Stimulated activated effector memory CD8-positive, alpha-beta T cell treated with anti-CD3 and anti-CD28 coated beads, Interleukin-12 subunit alpha, Interleukin-12 subunit beta, amount 100 ng/mL, for 72 hours (primary cell): ENCODE measurements around the gene TRH.

Source experiments
- ATAC-seq: fragments of 150-1000 bp; cut with Tn5 transposase; 2 replicates; pipeline ENCODE4 v1.10.0; 2021
- DNase-seq, 2 donors: peaks; one replicate each; pipeline ENCODE4 v3.0.0; 2021 to 2022; ENCODE audit warnings: low spot score in 2 of 2
- H3K27ac Mint-ChIP-seq: one replicate; pipeline ENCODE4 v1.8.0; 2022; ENCODE audit warnings: mild to moderate bottlenecking, mixed read lengths
- H3K36me3 Mint-ChIP-seq: one replicate; pipeline ENCODE4 v1.8.0; 2022; ENCODE audit warnings: mild to moderate bottlenecking, mixed read lengths
- H3K4me1 Mint-ChIP-seq: one replicate; pipeline ENCODE4 v1.8.0; 2022; ENCODE audit warnings: mixed read lengths
- H3K4me3 Mint-ChIP-seq: one replicate; pipeline ENCODE4 v1.8.0; 2022; ENCODE audit warnings: mild to moderate bottlenecking, mixed read lengths
- H3K9me3 Mint-ChIP-seq: one replicate; pipeline ENCODE4 v1.8.0; 2022; ENCODE audit warnings: mixed read lengths

TRH gene

DNA sequence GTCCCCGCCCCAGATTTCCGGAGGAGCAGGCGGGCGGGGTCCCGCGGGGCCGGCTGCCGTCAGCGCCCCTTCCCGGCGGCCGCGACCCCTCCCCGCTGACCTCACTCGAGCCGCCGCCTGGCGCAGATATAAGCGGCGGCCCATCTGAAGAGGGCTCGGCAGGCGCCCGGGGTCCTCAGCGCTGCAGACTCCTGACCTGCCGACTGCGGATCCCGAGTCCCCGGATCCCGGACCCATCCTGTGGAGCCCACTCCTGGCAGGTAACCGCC lies at the start of gene TRH:
TRH (plus strand) TSS at position 157 of the 269 bp plus-strand sequence. CDS start 1,097 bp downstream, outside the sequence.
- peaks cover 12% of the 10 kb centered on the region for H3K4me1 Mint-ChIP-seq
- peak within 1 kb of the TSS; percentile 56 for H3K4me3 Mint-ChIP-seq
- ATAC-seq (no peak), DNase-seq (no peak)
- H3K9me3 Mint-ChIP-seq: no peaks in the 10 kb centered on the region
- no peak within 1 kb of the TSS for H3K27ac Mint-ChIP-seq
- no peaks in the 10 kb centered on the region for H3K36me3 Mint-ChIP-seq

DNA sequence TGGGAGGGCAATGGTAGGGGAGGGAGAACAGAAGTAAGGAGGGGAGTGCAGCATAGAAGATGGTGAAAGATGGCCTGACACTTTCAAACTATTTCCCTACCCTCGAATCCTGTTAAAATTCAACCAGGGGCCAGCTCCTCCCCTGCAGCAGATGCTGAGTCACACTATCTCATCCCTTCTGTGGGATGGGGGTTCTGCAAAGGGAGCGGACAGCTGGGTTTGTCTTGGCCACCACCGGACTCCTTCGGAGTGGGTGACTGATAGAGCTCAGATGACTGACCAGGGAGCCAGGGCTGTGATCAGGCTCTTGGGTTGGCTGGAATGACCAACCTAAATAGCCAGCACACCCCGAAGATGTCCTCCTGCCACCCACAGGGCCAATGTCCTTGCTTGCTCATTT lies 47.4 kb upstream of the TRH start:
- no peak for ATAC-seq
- Mint-ChIP-seq H3K4me3 (no peak overlapping the region), H3K36me3 (no peaks in the 10 kb centered on the region), H3K27ac (no peak overlapping the region), H3K4me1 (no peaks in the 10 kb centered on the region), H3K9me3 (peaks cover 10% of the 10 kb centered on the region)
- no peak for DNase-seq

DNA sequence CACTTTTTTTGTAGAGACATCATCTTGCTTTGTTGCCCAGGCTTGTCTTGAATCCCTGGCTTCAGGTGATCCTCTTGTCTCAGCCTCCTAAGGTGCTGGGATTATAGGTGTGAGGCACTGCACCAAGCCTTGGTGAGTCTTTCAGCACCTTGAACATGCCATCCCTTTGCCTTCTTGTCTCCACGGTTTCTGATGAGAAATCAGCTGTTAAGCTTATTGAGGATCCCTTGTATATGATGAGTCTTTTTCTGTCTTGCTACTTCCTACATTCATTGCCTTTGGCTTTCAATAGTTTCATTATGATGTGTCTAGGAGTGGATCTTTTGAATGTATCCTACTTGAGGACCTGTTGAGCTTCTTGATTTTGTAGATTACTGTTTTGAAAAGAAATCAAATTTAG lies 45.1 kb upstream of the TRH start:
- no peak overlapping the region for H3K27ac Mint-ChIP-seq
- H3K9me3 Mint-ChIP-seq: peaks cover 10% of the 10 kb centered on the region
- DNase-seq (no peak), ATAC-seq (no peak)
- no peak overlapping the region for H3K4me3 Mint-ChIP-seq
- no peaks in the 10 kb centered on the region for H3K4me1 Mint-ChIP-seq
- H3K36me3 Mint-ChIP-seq: no peaks in the 10 kb centered on the region

- Mint-ChIP-seq H3K27ac (no peak overlapping the region), H3K9me3 (peaks cover 6% of the 10 kb centered on the region), H3K4me1 (peaks cover 12% of the 10 kb centered on the region)
Observed at GRCh38 chr3:129933471-129933870, 41.0 kb upstream of the TRH start.

DNA sequence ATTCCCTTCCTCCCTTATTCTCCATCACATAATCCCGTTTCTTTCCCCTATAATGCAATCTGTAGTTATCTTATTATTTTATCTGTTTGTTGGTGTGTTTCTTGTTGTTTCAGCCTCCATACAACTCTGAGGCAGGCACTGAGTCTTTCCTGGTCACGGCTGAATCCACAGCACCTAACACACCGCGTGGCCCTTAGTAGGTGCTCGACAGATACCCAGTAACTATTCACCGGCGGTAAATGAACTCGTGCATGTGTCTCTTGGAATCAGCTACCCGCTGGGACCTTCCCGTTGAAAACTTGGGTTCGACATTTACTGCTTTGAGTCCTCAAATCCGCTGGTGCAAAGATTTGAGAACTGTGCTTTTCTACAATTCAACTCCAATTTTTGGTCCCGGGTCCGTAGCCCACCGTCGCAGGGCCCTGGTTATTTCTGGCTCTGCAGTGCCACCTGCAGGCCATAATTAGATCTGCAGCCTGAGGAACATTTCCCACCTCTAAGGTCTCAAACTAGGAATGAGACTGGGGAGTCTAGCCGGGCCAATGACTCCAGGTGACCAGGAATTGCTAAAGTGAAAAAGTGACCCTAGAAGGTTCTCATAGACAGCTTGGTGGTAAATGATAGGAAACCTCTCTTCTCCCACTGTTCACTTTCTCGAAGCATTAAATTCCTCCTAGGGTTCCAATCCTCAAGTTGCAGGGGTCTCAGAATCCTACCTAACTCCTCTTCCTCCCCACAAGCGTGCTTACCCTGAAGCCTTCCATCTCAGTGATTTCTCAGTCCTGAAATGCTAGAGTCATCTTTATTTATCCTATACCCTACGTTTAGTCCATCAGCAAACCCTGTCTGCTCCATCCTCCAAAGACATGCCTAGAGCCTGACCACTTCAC lies 40.0 kb upstream of the TRH start:
- ATAC-seq (no peak), DNase-seq (peak in 1 of 2 donors; percentile 55)
- Mint-ChIP-seq H3K9me3 (peaks cover 4% of the 10 kb centered on the region), H3K4me3 (no peak overlapping the region), H3K27ac (no peak overlapping the region), H3K4me1 (peaks cover 12% of the 10 kb centered on the region), H3K36me3 (no peaks in the 10 kb centered on the region)

More at GRCh38 chr3:129933471-129933870, 41.0 kb upstream of the TRH start:
- DNase-seq: no peak
- H3K36me3 Mint-ChIP-seq: no peaks in the 10 kb centered on the region
- no peak overlapping the region for H3K4me3 Mint-ChIP-seq
- no peak for ATAC-seq

GRCh38 chr3:129936757-129937156 lies 37.8 kb upstream of the TRH start:
- ATAC-seq (peak; percentile 69), DNase-seq (peak in 1 of 2 donors; percentile 50)
- Mint-ChIP-seq H3K36me3 (no peaks in the 10 kb centered on the region), H3K4me1 (peaks cover 12% of the 10 kb centered on the region), H3K27ac (no peak overlapping the region), H3K9me3 (no peaks in the 10 kb centered on the region), H3K4me3 (peak overlapping the region; percentile 56)

GRCh38 chr3:129937717-129938116 lies 36.8 kb upstream of the TRH start:
- H3K4me3 Mint-ChIP-seq: no peak overlapping the region
- no peak for DNase-seq
- no peaks in the 10 kb centered on the region for H3K36me3 Mint-ChIP-seq
- ATAC-seq: no peak
- no peaks in the 10 kb centered on the region for H3K9me3 Mint-ChIP-seq
- peaks cover 19% of the 10 kb centered on the region for H3K4me1 Mint-ChIP-seq
- H3K27ac Mint-ChIP-seq: no peak overlapping the region

DNA sequence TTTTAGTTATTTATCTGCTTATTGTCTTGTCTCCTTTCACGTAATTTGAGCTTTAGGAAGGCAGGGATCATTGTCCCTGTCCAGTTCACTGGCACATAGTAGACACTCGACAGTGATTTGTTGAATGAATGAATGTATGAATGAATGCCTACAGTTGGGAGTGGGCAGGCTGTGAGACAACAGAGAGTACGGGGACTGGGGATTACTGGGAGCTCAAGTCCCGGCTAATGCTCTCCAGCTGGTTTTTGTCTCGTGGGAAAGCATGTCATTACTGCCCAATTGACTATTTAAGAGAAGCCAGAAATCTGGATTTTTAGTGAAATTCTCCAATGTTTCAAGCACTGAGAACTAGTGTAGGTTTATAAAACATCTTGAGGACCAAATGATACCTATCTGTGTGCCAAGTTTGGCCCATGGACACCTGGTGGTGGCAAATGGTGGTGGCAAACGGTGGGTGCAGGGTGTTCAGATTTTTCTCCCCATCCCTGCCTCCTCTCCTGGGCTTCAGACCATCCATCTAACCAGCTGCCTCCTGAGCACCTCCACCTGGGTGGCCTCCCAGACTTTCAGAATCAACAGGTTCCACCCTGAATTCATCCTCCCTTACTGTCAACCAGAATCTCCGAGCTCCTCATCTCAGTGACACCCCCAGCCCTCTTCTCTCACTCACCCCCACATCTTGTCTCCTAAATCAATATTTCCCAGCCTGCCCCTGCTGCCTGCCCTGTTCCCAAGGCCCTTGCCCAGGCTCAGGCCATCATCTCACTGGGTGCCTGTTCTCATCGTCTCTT lies 36.2 kb upstream of the TRH start:
- Mint-ChIP-seq H3K9me3 (no peaks in the 10 kb centered on the region), H3K4me1 (peaks cover 19% of the 10 kb centered on the region), H3K27ac (no peak overlapping the region), H3K36me3 (no peaks in the 10 kb centered on the region), H3K4me3 (no peak overlapping the region)
- ATAC-seq (no peak), DNase-seq (no peak)

GRCh38 chr3:129940086-129940485 lies 34.4 kb upstream of the TRH start:
- Mint-ChIP-seq H3K27ac (no peak overlapping the region), H3K4me3 (no peak overlapping the region), H3K36me3 (no peaks in the 10 kb centered on the region), H3K4me1 (peaks cover 19% of the 10 kb centered on the region), H3K9me3 (no peaks in the 10 kb centered on the region)
- no peak for DNase-seq
- no peak for ATAC-seq

- ATAC-seq (peak; percentile 65), DNase-seq (peak; percentile 13 to 69)
- Mint-ChIP-seq H3K4me3 (no peak overlapping the region), H3K36me3 (no peaks in the 10 kb centered on the region), H3K9me3 (no peaks in the 10 kb centered on the region), H3K4me1 (peaks cover 13% of the 10 kb centered on the region), H3K27ac (no peak overlapping the region)
Observed at GRCh38 chr3:129942296-129942695, 32.2 kb upstream of the TRH start.

- Mint-ChIP-seq H3K9me3 (no peaks in the 10 kb centered on the region), H3K4me1 (peaks cover 8% of the 10 kb centered on the region), H3K4me3 (no peak overlapping the region), H3K27ac (no peak overlapping the region), H3K36me3 (no peaks in the 10 kb centered on the region)
- ATAC-seq (no peak), DNase-seq (no peak)
Observed at GRCh38 chr3:129943020-129943419, 31.5 kb upstream of the TRH start.

- ATAC-seq (no peak), DNase-seq (no peak)
- H3K4me1 Mint-ChIP-seq: peaks cover 7% of the 10 kb centered on the region
- no peaks in the 10 kb centered on the region for H3K9me3 Mint-ChIP-seq
- no peak overlapping the region for H3K27ac Mint-ChIP-seq
- no peak overlapping the region for H3K4me3 Mint-ChIP-seq
- no peaks in the 10 kb centered on the region for H3K36me3 Mint-ChIP-seq
Observed at GRCh38 chr3:129944709-129945108, 29.8 kb upstream of the TRH start.

- H3K36me3 Mint-ChIP-seq: no peaks in the 10 kb centered on the region
Observed at GRCh38 chr3:129947538-129948240, 26.8 kb upstream of the TRH start.

DNA sequence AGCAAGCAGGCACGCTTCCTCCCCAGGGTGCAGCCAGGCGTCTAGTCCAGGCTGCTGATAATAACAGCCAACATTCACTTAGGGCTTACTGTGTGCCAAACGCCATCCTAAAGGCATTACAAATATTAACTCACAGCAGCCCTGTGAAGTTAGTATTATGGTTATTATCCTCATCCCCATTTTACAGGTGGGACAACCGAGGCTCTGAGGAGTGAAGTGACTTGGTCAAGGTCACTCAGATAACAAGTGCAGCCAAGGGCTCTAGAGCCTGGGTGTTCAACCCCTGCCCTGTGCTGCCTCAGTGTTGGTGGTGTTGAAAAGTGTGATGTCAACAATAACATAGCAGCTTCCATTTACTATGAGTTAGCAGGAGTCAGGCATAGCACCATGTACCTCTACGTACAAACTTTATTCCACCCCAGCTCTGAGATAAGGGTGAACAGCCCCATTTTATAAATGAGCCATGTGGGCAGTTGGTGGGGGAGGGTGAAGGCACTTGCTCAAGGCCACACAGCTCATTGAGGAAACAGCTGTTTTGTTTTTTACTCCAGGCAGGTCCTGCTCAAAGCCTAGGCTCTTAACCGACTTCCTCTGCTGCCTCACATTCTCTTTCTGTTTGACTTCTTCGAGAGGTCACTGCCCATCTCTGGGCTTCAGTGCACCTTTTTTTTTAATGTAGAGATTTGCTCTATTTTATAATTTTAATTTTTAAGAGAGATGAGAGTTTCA lies 24.0 kb upstream of the TRH start:
- Mint-ChIP-seq H3K36me3 (no peaks in the 10 kb centered on the region), H3K27ac (no peak overlapping the region), H3K4me3 (no peak overlapping the region), H3K4me1 (no peaks in the 10 kb centered on the region), H3K9me3 (no peaks in the 10 kb centered on the region)
- DNase-seq (no peak), ATAC-seq (no peak)

More at GRCh38 chr3:129947538-129948240, 26.8 kb upstream of the TRH start:
- H3K27ac Mint-ChIP-seq: no peak overlapping the region
- ATAC-seq (no peak), DNase-seq (no peak)
- H3K4me1 Mint-ChIP-seq: no peaks in the 10 kb centered on the region
- H3K9me3 Mint-ChIP-seq: no peaks in the 10 kb centered on the region
- no peak overlapping the region for H3K4me3 Mint-ChIP-seq
